Activated CD8-positive, alpha-beta T cell treated with anti-CD3 and anti-CD28 coated beads, Interleukin-2, amount 10 ng/mL, durations not matched to agents 7 days and 5 days (primary cell): ENCODE measurements around the gene RBM22. TPM values are rescaled to one million over a fixed set of nuclear protein-coding genes. Genes with fewer than 3 reads are reported as not detected.
A peak's percentile ranks its signal among the peaks of the same experiment; 100 is the strongest.

Experiments used
- ATAC-seq: fragments of 150-1000 bp; cut with Tn5 transposase; one replicate; pipeline ENCODE4 v1.10.0; 2021; ENCODE audit warnings: moderate library complexity
- CTCF ChIA-PET: fragments of 350-600 bp; sonication (Branson Sonifier 250); formaldehyde crosslinking; loops from one replicate; lab custom pipeline; 2021; ENCODE audit warnings: antibody characterized with exemption; lab: Charles Lee
- POLR2A ChIA-PET: fragments of 350-600 bp; sonication (Branson Sonifier 250); formaldehyde crosslinking; loops from one replicate; lab custom pipeline; 2021; ENCODE audit warnings: antibody characterized with exemption; lab: Charles Lee
- DNase-seq: peaks from one replicate; pipeline ENCODE4 v3.0.0-alpha.2; 2020
- H3K27ac Mint-ChIP-seq: one replicate; pipeline ENCODE4 v1.8.0; 2021; ENCODE audit warnings: mild to moderate bottlenecking, mixed read lengths
- H3K27me3 Mint-ChIP-seq: one replicate; pipeline ENCODE4 v1.8.0; 2021; ENCODE audit warnings: low read depth, mixed read lengths
- H3K36me3 Mint-ChIP-seq: one replicate; pipeline ENCODE4 v1.8.0; 2021; ENCODE audit warnings: low read depth, mixed read lengths
- H3K4me1 Mint-ChIP-seq: one replicate; pipeline ENCODE4 v1.8.0; 2021; ENCODE audit warnings: low read depth, mixed read lengths
- H3K4me3 Mint-ChIP-seq: one replicate; pipeline ENCODE4 v1.8.0; 2021; ENCODE audit warnings: mild to moderate bottlenecking, mixed read lengths
- H3K9me3 Mint-ChIP-seq: one replicate; pipeline ENCODE4 v1.8.0; 2022; ENCODE audit warnings: mixed read lengths; ENCODE audit not compliant: insufficient read depth
- total RNA-seq, 2 experiments: library from RNA; stranded (reverse); gene quantifications; one replicate each; pipeline ENCODE4 v1.2.3, GENCODE V29; 2021

Gene RBM22
- total RNA-seq, 2 experiments from 2014 or later: 64.0 to 65.2 TPM

DNA sequence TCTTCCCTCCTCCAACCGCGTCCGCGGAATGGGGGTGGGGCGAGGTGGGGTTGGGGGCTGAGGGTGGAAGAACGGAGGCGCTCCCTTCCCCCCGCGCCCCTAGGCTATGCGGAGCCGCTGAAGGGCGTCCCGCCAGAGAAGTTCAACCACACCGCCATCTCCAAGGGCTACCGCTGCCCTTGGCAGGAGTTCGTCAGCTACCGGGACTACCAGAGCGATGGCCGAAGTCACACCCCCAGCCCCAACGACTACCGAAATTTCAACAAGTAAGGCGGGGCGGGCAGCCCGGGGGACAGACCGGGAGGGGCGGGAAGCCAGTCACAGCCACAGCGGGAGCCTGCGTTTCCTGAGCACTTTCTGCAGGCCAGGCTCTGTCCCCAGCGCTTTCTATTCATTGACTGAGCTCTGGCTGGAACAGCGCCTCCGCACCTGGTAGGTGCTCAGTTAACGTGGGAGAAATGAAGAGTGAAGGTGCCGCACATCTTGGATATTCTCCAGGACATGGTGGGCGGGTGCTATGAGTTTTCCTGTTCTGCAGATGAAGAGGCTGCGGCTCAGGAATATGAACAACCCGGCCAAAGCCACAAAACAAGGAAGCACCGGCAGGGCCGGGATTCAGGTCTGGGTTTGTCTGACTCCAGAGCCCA lies 28.5 kb downstream of the RBM22 start:
- Mint-ChIP-seq H3K9me3 (no peaks in the 10 kb centered on the region), H3K36me3 (no peaks in the 10 kb centered on the region), H3K27me3 (peaks cover 25% of the 10 kb centered on the region), H3K4me1 (peaks cover 8% of the 10 kb centered on the region), H3K4me3 (peak overlapping the region; percentile 68), H3K27ac (no peak overlapping the region)
- peak; percentile 43 for DNase-seq
- CTCF ChIA-PET: interaction anchor here (0.9 to 1.6 kb wide), 2 partner anchors 41 to 112 kb away, joined by 3 to 4 read pairs; no protein-coding TSS in a partner anchor
- POLR2A ChIA-PET: interaction anchor here (1.4 kb wide), 1 partner anchor 15 kb away, joined by 3 read pairs; no protein-coding TSS in a partner anchor
- ATAC-seq: peak; percentile 73

DNA sequence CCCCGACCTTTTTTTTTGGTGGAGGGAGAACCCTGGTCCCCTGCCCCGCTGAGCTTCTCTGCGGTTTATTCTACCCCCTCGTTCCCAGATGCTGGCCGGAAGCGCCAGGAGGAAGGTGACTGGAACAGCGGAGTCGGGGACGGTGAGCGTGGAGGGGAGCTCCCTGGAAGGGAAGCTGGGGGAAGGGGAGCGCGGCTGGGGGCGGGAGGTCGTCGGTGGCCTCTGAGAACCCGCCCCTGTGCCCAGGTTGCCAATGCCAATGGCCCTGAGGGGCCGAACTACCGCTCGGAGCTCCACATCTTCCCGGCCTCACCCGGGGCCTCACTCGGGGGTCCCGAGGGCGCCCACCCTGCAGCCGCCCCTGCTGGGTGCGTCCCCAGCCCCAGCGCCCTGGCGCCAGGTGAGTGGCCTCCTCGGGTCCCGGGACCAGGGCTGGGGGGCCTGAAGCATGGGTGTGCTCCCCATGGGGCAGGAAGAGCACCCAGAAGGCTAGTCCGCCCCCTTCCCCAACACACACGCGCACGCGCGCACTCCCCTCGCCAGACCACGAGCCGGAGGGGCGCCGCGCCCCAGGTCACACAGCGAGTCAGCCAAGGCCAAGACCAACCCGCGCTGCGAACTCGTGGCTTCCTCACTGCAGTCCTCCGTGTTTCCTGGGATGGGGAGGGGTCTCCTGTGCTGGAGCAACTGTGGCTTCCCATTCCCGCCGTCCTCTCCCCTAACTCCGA lies 29.2 kb downstream of the RBM22 start:
- Mint-ChIP-seq H3K4me1 (peaks cover 8% of the 10 kb centered on the region), H3K4me3 (peak overlapping the region; percentile 68), H3K36me3 (no peaks in the 10 kb centered on the region), H3K27ac (no peak overlapping the region), H3K27me3 (peaks cover 25% of the 10 kb centered on the region), H3K9me3 (no peaks in the 10 kb centered on the region)
- ChIA-PET CTCF (interaction anchor here (0.9 to 1.6 kb wide), 3 partner anchors 40 to 175 kb away, joined by 3 to 4 read pairs (median 3); partner anchors contain the start of gene IRGM), POLR2A (no interaction called here)
- DNase-seq: no peak
- peak; percentile 54 for ATAC-seq

DNA sequence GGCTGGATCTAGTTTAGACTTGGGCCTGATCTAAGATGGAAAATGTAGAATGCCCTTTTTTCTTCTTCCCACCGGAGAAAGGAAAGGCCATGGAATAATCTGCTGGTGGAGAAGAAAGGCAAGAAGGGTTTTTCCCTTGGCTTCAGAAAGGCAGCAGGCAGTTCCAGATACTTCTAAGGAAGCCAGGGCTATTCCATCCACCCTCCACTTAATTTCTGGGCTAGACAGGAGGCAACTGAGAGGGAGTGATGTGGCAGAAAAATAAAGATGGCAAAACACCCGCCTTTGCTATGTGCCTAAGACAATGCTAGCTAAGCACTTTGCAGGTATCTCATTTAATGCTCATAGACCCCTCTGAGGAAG lies 29.9 kb downstream of the RBM22 start:
- DNase-seq (no peak), ATAC-seq (no peak)
- no peak overlapping the region for H3K27ac Mint-ChIP-seq
- POLR2A ChIA-PET: interaction anchor here (0.9 kb wide), 1 partner anchor 30 kb away, joined by 3 read pairs; the partner anchor contains the start of gene RBM22
- H3K27me3 Mint-ChIP-seq: peaks cover 25% of the 10 kb centered on the region
- H3K36me3 Mint-ChIP-seq: no peaks in the 10 kb centered on the region
- no peaks in the 10 kb centered on the region for H3K9me3 Mint-ChIP-seq
- H3K4me1 Mint-ChIP-seq: peaks cover 8% of the 10 kb centered on the region
- CTCF ChIA-PET: interaction anchor here (1.2 kb wide), 1 partner anchor 176 kb away, joined by 3 read pairs; the partner anchor contains the start of gene IRGM
- H3K4me3 Mint-ChIP-seq: no peak overlapping the region

DNA sequence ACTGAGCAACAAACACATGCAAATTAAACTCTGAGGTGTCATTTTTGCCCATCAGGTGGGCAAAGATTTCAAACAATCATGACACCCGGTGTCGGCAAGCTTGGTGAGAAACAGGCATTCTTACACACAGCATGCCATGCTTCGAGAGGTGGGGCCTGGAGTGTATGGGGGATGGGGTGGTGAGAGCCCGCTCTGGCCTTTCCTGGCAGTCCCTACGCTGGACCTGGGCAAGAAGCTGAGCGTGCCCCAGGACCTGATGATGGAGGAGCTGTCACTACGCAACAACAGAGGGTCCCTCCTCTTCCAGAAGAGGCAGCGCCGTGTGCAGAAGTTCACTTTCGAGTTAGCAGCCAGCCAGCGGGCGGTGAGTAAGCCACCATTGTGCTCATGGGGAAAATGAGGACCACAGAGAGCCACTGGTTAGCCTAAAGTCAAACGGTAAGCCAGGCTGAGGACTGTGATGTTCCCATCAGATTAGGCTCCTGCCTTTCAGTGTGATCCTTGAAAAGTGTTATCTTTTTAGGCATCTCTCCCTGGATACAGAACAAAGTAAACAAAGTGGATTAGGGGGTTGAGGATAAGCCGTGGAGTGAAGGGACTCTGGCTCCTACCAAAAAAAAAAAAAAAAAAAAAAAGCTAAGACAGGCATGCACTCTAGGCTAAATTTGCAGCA lies 30.5 kb downstream of the RBM22 start:
- ChIA-PET CTCF (interaction anchor here (1.2 kb wide), 1 partner anchor 176 kb away, joined by 3 read pairs; the partner anchor contains the start of gene IRGM), POLR2A (interaction anchor here (0.9 kb wide), 1 partner anchor 31 kb away, joined by 3 read pairs; the partner anchor contains the start of gene RBM22)
- Mint-ChIP-seq H3K27me3 (peaks cover 25% of the 10 kb centered on the region), H3K27ac (no peak overlapping the region), H3K36me3 (no peaks in the 10 kb centered on the region), H3K4me1 (peaks cover 8% of the 10 kb centered on the region), H3K9me3 (no peaks in the 10 kb centered on the region), H3K4me3 (no peak overlapping the region)
- no peak for ATAC-seq
- DNase-seq: no peak

DNA sequence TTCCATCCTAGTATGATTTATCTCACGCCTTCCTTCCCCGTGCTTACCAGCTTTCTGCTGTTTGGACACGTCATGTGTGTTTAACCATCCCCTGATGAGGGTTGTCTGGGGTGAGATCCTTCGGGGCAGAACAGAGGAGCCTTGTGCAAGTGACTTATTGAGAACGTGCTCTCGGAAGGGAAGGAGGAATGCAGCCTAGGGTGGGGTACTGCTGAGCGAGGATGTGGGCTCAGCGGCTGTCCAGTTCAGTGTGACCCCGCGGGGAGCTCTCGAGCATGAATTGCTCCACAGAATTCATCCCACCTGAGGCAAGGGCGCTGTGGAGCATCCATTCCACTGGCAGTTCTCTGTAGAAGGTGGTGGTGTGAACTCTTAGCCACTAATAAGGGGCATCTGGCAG lies 35.8 kb downstream of the RBM22 start:
- Mint-ChIP-seq H3K9me3 (no peaks in the 10 kb centered on the region), H3K36me3 (no peaks in the 10 kb centered on the region), H3K4me1 (no peaks in the 10 kb centered on the region), H3K27ac (no peak overlapping the region), H3K27me3 (peaks cover 18% of the 10 kb centered on the region), H3K4me3 (no peak overlapping the region)
- ChIA-PET CTCF (interaction anchor here (0.9 kb wide), 1 partner anchor 9 kb away, joined by 3 read pairs; no protein-coding TSS in a partner anchor), POLR2A (interaction anchor here (0.7 kb wide), 1 partner anchor 65 kb away, joined by 6 read pairs; no protein-coding TSS in a partner anchor)
- ATAC-seq: no peak
- DNase-seq: no peak

DNA sequence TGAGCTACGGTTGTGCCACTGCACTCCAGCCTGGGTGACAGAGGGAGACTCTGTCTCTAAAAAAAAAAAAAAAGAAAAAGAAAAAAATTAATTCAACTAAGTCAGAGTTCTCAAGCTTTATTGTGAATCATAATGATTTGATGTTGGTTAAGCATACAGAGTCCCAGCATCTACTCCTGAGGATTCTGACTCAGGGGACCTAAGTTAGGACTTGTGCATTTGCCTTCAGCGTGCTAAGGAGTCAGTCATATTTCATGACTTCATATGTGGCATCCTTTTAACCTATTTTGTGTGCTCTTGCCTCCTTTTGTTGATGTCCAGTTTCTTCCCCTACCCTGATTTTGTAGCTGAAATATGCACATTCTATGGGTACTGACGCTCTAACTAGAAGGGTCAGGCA lies 36.9 kb downstream of the RBM22 start:
- Mint-ChIP-seq H3K9me3 (no peaks in the 10 kb centered on the region), H3K4me1 (no peaks in the 10 kb centered on the region), H3K36me3 (no peaks in the 10 kb centered on the region), H3K4me3 (no peak overlapping the region), H3K27ac (no peak overlapping the region), H3K27me3 (peaks cover 14% of the 10 kb centered on the region)
- POLR2A ChIA-PET: interaction anchor here (0.6 kb wide), 1 partner anchor 186 kb away, joined by 7 read pairs; no protein-coding TSS in a partner anchor
- ATAC-seq (no peak), DNase-seq (no peak)
- CTCF ChIA-PET: interaction anchor here (0.9 kb wide), 1 partner anchor 8 kb away, joined by 3 read pairs; no protein-coding TSS in a partner anchor

DNA sequence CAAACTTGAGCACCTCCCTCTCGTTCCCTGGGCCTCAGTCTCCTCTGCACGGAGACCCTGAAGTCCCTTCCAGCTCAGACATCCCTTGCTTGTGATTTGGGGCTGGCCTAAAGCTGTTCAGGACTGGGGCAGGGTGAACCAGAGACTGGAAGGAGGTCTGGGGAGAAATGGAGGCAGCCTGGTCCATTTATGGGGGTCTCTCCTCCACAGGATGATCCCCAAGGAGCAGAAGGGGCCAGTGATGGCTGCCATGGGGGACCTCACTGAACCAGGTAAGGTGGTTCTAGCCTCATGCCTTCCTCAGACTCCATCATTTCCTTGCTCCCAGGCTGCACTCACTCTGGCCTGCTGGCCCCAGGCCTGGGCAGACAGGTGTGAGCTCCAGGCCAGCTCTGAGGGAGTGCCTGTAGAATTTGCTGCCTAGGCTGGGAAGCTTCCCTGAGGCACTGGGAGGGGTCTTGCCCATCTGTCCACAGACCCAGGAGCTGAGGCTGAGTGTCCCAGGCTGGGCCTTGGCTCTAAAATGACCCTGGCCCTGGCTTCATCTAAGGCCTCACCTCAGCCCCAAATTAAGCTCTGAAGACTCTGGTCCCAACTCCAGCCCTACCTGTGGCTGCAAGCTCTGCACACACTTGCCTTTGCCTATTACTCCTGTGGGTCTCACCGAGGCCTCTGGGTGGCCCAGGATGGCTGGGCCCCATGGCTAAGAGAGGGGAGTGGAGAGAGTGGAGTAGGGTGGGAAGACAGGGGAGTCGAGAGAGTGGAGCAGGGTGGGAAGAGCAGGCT lies 37.9 kb downstream of the RBM22 start:
- no peak overlapping the region for H3K4me3 Mint-ChIP-seq
- H3K4me1 Mint-ChIP-seq: no peaks in the 10 kb centered on the region
- peak; percentile 33 for ATAC-seq
- POLR2A ChIA-PET: interaction anchor here (1.1 kb wide), 1 partner anchor 213 kb away, joined by 3 read pairs; no protein-coding TSS in a partner anchor
- H3K27ac Mint-ChIP-seq: no peak overlapping the region
- no peaks in the 10 kb centered on the region for H3K9me3 Mint-ChIP-seq
- no peaks in the 10 kb centered on the region for H3K36me3 Mint-ChIP-seq
- CTCF ChIA-PET: no interaction called here
- no peak for DNase-seq
- H3K27me3 Mint-ChIP-seq: peaks cover 14% of the 10 kb centered on the region

DNA sequence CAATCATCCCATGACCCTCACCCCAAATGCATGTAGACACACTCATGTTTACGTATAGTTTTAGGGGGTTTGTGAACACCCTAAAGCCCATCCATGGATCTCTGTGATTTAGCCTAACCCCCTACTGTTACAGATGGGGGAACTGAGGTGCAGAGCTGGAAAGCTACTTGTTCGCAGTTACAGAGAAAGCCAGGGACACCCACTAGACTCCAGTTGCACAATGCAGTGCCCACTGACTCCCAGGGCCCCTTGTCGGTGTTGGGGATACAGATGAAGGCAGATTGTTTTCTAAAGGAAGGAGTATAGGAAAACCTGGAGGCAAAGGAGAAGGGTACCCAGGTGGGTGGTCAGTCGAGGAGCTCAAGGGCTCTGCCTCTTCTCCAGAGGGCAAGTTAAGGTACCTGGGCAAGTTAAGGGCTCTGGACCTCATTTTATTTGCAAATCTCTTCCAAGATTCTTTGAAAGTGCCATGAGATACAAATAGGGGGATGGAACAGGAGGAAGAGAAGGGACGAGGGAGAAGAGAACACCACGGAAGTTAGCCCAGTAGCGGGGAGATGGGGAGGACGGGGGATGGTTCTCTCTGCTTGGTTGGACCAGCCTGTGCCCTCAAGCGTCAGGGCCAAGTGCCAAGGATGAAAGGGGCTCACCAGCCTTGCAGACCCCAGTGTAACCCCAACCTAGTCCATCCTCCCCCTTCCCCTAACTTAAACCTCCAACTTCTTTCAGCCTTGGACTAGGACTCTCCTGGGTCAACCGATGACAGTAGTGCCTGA lies 38.9 kb downstream of the RBM22 start:
- H3K27ac Mint-ChIP-seq: no peak overlapping the region
- peaks cover 7% of the 10 kb centered on the region for H3K4me1 Mint-ChIP-seq
- POLR2A ChIA-PET: interaction anchor here (1.1 kb wide), 1 partner anchor 212 kb away, joined by 3 read pairs; no protein-coding TSS in a partner anchor

DNA sequence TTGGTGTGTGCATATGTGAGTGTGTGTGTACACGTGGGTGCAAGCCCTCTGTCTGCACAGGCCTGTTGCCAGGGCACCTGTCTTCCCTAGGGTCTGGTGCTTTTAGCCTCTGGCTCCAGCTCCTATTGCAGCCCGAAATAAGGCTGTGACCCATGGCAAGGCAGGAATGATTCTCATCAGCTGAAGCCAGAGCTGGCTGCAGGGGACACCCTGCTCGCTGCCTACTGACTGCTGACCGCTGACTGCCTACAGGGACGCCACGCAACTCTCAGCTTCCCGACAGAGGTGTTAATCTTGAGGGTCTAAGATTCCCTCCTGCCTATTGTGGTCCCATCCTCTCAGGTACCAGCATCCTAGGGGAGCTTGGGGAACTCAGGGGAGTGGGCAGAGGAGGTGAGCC lies 39.8 kb downstream of the RBM22 start, which contains the start of gene MYOZ3:
Gene MYOZ3, plus strand, starts transcription at position 166 of the 400 bp plus-strand sequence. CDS start 1,691 bp downstream, outside the sequence.
- Mint-ChIP-seq H3K9me3 (no peaks in the 10 kb centered on the region), H3K27me3 (peaks cover 14% of the 10 kb centered on the region), H3K27ac (no peak within 1 kb of the TSS), H3K36me3 (no peaks in the 10 kb centered on the region), H3K4me3 (no peak within 1 kb of the TSS), H3K4me1 (peaks cover 7% of the 10 kb centered on the region)
- CTCF ChIA-PET: no interaction called here
- POLR2A ChIA-PET: no interaction called here
- DNase-seq (no peak), ATAC-seq (no peak)

More for the DNA sequence above, 38.9 kb downstream of the RBM22 start:
- DNase-seq: no peak
- peaks cover 14% of the 10 kb centered on the region for H3K27me3 Mint-ChIP-seq
- no peak for ATAC-seq
- CTCF ChIA-PET: no interaction called here
- H3K36me3 Mint-ChIP-seq: no peaks in the 10 kb centered on the region
- no peaks in the 10 kb centered on the region for H3K9me3 Mint-ChIP-seq
- no peak overlapping the region for H3K4me3 Mint-ChIP-seq

DNA sequence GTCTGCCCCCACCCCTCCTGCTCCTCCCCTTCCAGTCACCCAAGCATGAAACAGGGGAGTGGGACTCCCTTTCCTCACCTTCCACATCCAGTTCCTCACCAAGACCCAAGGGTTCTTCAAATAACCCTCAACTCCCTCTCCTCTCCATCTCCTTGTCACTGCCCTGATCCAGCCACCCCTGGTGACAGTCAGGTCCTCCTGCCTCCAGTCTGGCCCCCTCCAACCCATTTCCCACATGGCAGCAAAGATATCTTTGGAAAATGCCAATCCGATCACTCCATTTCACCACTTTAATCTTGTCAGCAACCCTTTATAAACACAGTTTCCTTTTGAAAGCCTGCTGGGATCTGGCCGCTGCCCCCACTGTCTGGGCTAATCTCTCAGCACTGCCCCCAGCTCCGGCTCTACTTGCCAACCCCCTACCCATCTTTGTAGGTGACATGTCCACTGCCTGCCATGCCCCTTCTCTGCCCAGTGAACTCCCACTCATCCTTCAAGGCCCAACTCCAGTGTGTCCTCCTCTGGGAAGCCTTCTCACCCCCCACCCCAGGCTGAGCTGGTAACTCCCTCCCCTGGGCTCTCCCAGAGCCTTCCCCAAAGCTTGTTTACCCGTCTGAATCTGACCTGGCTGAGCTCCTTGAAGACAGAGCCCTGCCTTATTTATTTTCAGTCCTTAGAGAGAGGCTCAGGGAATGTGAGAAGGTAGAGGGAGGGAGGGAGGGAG lies 40.6 kb downstream of the RBM22 start:
- H3K27ac Mint-ChIP-seq: no peak overlapping the region
- H3K36me3 Mint-ChIP-seq: no peaks in the 10 kb centered on the region
- POLR2A ChIA-PET: interaction anchor here (1.0 to 3.1 kb wide), 2 partner anchors 40 to 542 kb away, joined by 3 to 10 read pairs; partner anchors contain the start of gene RBM22

More for the DNA sequence above, 40.6 kb downstream of the RBM22 start:
- CTCF ChIA-PET: no interaction called here
- DNase-seq (no peak), ATAC-seq (no peak)
- Mint-ChIP-seq H3K4me3 (no peak overlapping the region), H3K27me3 (peaks cover 14% of the 10 kb centered on the region), H3K9me3 (no peaks in the 10 kb centered on the region), H3K4me1 (peaks cover 11% of the 10 kb centered on the region)
